ENCODE results near the gene CFAP46.
"Not testable (repeated sequence)": the region's sequence is repeated elsewhere in the genome, so short reads cannot be mapped to it uniquely, and the experiment has no call there.

Gene CFAP46

DNA sequence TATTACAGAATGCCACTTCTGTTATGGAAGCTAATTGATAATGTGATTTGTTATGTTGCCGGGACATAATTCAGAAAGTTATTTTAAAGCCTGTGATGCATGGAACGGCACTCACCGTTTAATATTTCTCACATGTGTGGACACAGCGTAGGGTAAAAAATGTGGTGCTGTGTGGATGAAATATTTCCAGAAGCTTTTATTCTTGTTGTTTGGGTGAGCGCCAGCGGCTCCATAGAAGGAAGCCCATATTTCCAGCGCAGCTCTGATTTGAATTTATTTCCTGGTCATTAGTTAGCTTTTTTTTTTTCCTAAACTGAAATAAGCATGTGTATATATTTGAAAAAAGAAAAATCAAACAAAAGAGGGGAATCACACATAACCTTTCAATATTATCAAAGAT is 136.3 kb downstream of the CFAP46 start:
- DNase-seq (ENCODE audit: low spot score): no peak

- DNase-seq (ENCODE audit: low spot score): no peak
These were observed 136.8 kb downstream of the CFAP46 start for GRCh38 chr10:132805599-132805998.

- DNase-seq (ENCODE audit: low spot score): no peak
These were observed 137.5 kb downstream of the CFAP46 start for GRCh38 chr10:132804785-132805426.

GRCh38 chr10:132804287-132804686 is 138.1 kb downstream of the CFAP46 start:
- DNase-seq (ENCODE audit: low spot score): no peak

DNA sequence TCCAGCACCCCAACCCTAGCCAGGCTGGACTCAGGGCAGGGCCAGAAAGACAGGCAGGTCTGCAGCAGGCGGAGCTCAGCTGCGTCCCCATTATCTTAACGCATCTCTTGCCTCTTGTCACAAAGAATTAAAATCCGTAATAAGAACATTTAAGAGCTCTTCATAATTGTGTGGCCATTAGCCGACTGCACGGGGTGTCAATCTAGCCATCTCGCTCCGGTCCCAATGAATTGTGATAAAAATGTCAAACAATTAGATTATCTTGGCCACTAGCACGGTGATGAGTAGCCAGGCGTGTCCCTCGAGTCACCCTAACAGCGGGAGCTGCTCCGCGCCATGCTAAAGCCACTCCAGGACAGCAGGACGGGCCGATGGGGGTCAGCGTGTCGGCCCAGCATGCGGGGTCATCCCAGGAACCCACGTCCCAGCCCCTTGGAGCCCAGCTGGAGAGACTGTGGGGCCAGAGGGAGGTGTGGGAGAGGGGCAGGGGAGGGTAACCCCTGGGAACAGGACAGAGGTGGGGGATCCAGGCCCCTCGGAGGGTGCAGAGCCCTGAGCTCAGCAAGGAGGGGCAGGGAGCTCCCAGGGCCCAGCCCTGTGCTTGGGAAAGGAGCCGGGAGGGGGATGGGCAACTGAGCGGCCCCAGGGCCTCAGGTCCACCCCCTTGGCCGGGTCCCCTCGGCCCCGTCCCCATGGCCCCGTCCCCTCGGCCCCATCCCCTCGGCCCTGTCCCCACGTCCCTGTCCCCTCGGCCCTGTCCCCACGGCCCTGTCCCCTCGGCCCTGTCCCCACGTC is 138.8 kb downstream of the CFAP46 start:
- DNase-seq (ENCODE audit: low spot score): no peak

GRCh38 chr10:132802694-132803320 is 139.6 kb downstream of the CFAP46 start:
- no peak for DNase-seq (ENCODE audit: low spot score)

- no peak for DNase-seq (ENCODE audit: low spot score)
These were observed 140.3 kb downstream of the CFAP46 start for GRCh38 chr10:132802048-132802447.

GRCh38 chr10:132799865-132800264 is 142.5 kb downstream of the CFAP46 start:
- no peak for DNase-seq (ENCODE audit: low spot score)

GRCh38 chr10:132798876-132799275 is 143.5 kb downstream of the CFAP46 start:
- no peak for DNase-seq (ENCODE audit: low spot score)

DNA sequence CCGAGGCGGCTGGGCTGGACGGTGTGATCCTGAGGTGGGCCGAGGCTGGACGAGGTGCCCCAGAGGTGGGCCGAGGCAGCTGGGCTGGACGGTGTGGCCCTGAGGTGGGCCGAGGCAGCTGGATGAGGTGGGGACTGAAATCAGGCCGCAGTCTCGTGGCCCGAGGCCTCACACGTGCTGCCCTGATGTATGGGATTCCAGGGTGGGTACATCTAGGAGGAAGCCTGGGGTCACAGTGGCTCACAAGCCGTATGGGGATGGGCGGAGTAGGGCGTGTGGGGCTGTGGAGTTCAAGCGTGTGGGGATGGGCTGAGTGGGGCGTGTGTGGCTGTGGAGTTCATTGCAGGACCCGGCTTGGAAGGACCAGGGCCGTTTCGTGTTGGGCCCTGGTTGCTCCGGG is 144.0 kb downstream of the CFAP46 start:
- DNase-seq (ENCODE audit: low spot score): no peak

DNA sequence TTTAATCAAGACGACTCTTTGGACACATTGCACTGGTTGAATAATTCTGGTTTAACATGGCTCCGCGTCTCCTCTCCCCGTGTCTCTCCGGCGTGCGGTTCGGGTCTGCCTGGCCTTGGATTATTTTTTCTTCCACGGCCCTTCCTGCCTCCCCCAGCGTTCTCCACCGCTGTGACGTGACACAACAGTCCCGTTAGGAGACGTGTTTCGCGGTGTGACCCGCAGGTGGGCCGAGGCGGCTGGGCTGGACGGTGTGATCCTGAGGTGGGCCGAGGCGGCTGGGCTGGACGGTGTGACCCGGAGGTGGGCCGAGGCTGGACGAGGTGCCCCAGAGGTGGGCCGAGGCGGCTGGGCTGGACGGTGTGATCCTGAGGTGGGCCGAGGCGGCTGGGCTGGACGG is 144.4 kb downstream of the CFAP46 start:
- DNase-seq (ENCODE audit: low spot score): not testable (repeated sequence)

GRCh38 chr10:132796846-132797245 is 145.5 kb downstream of the CFAP46 start:
- no peak for DNase-seq (ENCODE audit: low spot score)

DNA sequence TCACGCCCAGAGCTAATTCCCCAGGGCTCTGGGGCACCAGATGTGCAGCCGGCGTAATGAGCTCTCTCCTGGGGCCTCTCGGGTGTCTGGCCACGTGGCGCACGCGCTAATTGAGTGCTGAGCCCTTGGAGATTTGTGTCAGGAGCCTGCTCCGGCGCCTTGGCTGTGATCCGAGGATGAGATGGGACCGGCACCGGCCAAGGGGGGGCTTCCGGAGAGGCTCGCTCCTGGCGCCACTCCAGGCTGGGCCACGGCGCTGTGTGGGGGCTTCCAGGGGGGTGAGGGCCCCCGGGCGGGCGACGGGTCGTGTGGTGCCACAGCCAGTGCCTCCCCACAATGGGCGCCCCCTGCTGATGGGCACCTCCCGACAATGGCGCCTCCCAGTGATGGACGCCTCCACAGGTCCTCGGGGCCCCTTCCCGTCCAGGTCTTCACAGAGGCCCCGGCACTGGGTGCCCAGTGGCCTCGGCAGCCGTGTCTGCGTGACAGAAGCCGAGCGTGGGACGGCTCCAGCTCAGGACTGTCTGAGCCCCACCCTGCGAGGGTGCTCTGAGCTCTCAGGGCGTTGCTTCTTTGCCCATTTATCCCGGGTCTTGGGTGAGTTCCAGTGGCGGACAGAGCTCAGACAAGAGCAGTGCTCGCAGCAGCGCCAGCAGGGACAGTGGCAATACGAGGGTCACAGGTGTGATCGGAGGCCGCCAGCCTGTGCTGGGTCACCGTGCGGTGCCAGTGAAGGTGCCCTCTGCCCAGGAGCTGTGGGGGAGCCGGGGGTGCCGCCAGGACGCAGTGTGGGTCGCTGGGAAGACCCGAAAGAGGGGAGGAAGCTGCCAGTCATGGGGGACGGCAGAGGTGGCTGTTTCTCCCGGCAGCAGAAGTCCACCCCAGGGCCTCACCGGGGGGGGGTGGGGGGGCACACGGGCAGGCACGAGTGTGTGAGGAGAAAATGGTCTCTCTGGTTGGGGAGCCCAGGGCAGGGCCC is 148.2 kb downstream of the CFAP46 start:
- DNase-seq (ENCODE audit: low spot score): peak; percentile 0

DNA sequence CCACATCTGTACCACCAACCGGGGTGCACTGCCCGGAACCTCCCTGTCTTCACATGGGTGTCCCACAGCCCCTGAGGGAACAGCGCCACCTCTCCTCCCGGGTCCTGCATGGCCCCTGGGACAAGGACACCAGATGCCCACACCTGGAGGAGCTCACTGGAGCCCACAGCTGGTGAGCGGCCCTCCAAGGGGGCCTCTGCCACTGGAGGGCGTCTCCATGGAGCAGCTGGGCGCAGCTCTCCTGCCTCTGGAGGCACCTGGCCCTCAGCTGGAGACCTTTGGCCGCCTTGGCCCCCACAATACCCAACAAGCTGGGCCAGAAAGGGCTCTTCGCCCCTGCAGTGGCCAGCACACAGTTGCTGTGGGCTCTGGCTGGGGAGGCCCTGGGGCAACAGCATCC is 149.2 kb downstream of the CFAP46 start:
- DNase-seq (ENCODE audit: low spot score): no peak

DNA sequence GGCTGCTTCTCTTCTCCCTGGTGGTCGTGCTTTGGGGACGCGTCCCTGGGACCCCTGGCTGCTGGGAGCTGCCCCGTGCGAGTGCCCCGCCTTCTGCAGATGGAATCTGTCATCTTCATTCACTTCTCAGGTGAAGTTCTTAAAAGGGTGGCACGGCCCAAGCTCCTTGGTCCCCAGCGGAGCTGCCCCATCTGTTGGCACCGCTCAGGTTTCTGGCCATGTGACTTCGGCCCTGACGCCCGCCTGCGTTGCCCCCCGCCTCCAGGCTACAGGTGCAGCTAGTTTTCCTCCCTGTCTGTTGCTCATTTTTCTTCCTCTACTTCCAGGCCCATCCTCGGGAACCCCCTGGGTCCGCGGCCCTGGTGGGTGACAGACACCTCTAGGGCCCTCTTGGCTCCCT is 149.6 kb downstream of the CFAP46 start:
- DNase-seq (ENCODE audit: low spot score): no peak

- not testable (repeated sequence) for DNase-seq (ENCODE audit: low spot score)
These were observed 150.3 kb downstream of the CFAP46 start for GRCh38 chr10:132792099-132792498.

DNA sequence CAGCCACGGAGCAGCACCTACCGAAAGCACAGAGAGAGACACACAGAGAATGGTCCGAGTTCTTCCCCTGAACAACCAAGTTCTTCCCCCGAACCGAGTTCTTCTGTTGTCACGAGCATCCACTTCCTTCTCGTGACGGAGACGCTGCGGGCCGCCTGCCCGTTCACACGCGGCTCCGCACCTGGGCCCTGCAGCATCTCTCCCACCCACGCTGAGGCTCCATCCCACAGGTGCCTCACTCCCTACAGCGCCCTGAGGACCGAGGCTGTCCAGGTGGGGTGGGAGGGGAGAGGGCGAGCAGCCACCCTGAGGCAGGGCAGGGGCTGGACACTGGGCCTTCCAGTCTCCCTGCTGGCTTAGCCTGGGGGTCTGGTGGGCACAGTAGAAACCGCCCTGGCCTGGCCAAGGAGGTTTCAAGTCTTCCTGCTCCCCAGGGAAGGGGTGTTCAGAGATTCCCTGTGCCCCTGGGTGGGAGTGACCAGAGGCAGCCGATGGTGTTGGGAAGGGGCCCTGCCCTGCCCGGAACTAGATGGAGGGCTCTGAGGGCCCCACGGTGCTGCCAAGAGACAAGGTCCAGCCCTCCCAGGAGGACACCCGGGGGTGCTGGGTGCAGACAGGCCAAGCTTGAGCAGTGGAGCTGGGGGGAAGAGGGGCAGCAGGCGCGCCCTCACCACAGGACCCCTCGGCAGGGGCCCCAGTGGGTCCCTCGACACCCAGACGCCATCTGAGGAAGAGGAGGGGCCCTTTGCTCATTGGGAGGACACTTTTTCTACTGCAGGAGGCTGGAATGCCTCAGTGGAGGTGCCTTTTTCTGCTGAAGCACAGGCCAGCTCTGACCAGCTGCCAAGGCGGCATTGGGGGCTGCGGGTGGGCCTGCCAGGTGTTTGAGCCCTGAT is 151.2 kb downstream of the CFAP46 start:
- no peak for DNase-seq (ENCODE audit: low spot score)

- DNase-seq (ENCODE audit: low spot score): no peak
These were observed 151.9 kb downstream of the CFAP46 start for GRCh38 chr10:132790470-132790869.

DNA sequence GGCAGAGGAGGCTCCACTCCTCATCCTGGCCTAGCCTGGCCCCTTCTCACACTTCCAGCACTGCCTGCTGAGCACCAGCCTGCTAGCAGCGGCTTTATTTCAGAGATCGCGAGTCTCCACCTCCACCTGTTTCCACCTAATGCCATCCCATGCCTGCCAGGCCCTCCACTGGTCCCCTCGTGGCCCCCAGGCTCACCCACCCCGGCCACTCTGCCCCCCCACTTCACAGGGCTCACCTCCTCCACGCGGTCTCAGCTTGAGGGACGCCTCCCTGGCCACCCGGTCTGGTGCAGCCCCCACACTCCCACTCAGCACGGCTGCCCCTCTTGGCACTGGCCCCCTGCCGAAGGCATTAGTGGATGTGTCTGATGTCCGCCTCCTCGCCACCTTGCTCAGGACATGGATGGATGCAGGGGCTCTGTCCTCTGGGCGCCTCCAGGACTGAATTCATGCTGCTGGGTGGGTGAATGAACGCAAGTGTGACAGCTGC is 152.7 kb downstream of the CFAP46 start:
- DNase-seq (ENCODE audit: low spot score): no peak

DNA sequence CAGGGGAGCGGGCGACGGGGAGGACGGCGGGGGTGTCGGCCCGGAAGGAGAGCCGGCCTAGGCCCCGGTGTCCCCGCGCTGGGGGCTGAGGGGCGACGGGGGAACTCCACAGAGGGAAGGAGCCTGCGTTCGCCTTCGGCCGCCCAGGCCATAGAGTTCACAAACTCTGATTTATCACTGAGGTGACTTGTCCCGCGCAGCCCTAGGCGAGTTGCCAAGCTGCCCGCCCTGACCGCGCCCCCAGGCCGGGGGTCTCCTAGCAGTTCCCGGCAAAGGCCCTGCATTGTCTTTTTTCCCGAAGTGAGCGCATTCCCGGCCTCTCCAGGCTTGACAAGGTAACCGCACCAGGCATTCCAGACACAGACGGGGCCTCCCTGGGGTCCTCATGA is 153.5 kb downstream of the CFAP46 start:
- DNase-seq (ENCODE audit: low spot score): no peak
